HG02678 (cell line): ENCODE measurements around the gene WASHC3.

Source experiments
- ATAC-seq: cut with Tn5 transposase; IDR thresholded peaks from one replicate; pipeline ENCODE4 v1.9.1; 2021; ENCODE audit warnings: mild to moderate bottlenecking, moderate library complexity; ENCODE audit not compliant: unreplicated experiment

WASHC3 gene

GRCh38 chr12:101982307-101982706, 79.5 kb downstream of the WASHC3 start:
- no peak for ATAC-seq

- no peak for ATAC-seq
These were observed 79.9 kb downstream of the WASHC3 start for GRCh38 chr12:101981868-101982267.

- ATAC-seq = no peak
These were observed 93.0 kb downstream of the WASHC3 start for GRCh38 chr12:101968770-101969169.

- no peak for ATAC-seq
These were observed 94.3 kb downstream of the WASHC3 start for GRCh38 chr12:101967506-101967905.

- ATAC-seq = no peak
These were observed 95.3 kb downstream of the WASHC3 start for GRCh38 chr12:101966496-101966895.

- ATAC-seq = no peak
These were observed 98.1 kb downstream of the WASHC3 start for GRCh38 chr12:101963697-101964096.
